HFF-Myc (cell line): ENCODE data around the gene SYT17.

Experiments used
- DNase-seq: peaks from one replicate; pipeline ENCODE4 v3.0.0-alpha.2; 2011; ENCODE audit warnings: low read depth; ENCODE audit errors: extremely low read depth
- H3K4me3 ChIP-seq: replicated peaks from 2 replicates; pipeline ENCODE4 v1.5.1; 2011; ENCODE audit warnings: low read depth, mild to moderate bottlenecking, control low read depth, low read length
- CTCF ChIP-seq: IDR thresholded peaks from 2 replicates; pipeline ENCODE4 v1.5.1; 2012; ENCODE audit warnings: mild to moderate bottlenecking, low read depth, low read length, control low read depth; ENCODE audit errors: missing control alignments

The SYT17 gene

GRCh38 chr16:19138601-19139000 lies 29.4 kb upstream of the SYT17 start:
- no peak overlapping the region for H3K4me3 ChIP-seq
- TF ChIP-seq CTCF, result no peak
- peak; percentile 60 for DNase-seq

- no peak for TF ChIP-seq CTCF
- DNase-seq, result no peak
- H3K4me3 ChIP-seq, result no peak overlapping the region
Measured at GRCh38 chr16:19139436-19140091, 28.5 kb upstream of the SYT17 start.

- no peak for DNase-seq
- no peak overlapping the region for H3K4me3 ChIP-seq
- TF ChIP-seq CTCF, result no peak
Measured at GRCh38 chr16:19140396-19140795, 27.6 kb upstream of the SYT17 start.

GRCh38 chr16:19142939-19143598 lies 25.0 kb upstream of the SYT17 start:
- no peak overlapping the region for H3K4me3 ChIP-seq
- TF ChIP-seq CTCF, result no peak
- DNase-seq, result no peak

GRCh38 chr16:19143599-19143956 lies 24.5 kb upstream of the SYT17 start:
- no peak overlapping the region for H3K4me3 ChIP-seq
- no peak for TF ChIP-seq CTCF
- DNase-seq, result no peak

GRCh38 chr16:19145010-19145409 lies 23.0 kb upstream of the SYT17 start:
- no peak for DNase-seq
- TF ChIP-seq CTCF, result no peak

More at GRCh38 chr16:19145010-19145409, 23.0 kb upstream of the SYT17 start:
- no peak overlapping the region for H3K4me3 ChIP-seq
